IMR-90 (cell line): ENCODE results near the gene PHF19. TPM values are rescaled to one million over a fixed set of nuclear protein-coding genes. Genes with fewer than 3 reads are reported as not detected.

Source experiments
- ATAC-seq: fragments of 200-7000 bp; cut with Tn5 transposase; 2 replicates; pipeline ENCODE4 v1.9.1; 2020; ENCODE audit warnings: low read depth, mild to moderate bottlenecking, moderate library complexity
- BruUV-seq: library from RNA; stranded (reverse); fragments of 400-500 nt; replicated peaks from 2 replicates; lab custom pipeline; 2021; lab: Mats Ljungman, UMichigan
- CTCF ChIA-PET: fragments of 300-600 bp; formaldehyde crosslinking; extraction: SDS; loops from one replicate; lab custom pipeline; 2021; ENCODE audit warnings: antibody characterized with exemption; lab: Yijun Ruan, JAX
- POLR2A ChIA-PET: fragments of 300-600 bp; sonication (Branson Sonifier 250); formaldehyde crosslinking; loops from one replicate; lab custom pipeline; 2022; ENCODE audit warnings: antibody characterized with exemption; ENCODE audit not compliant: unreplicated experiment; lab: Charles Lee
- DNase-seq: peaks from one replicate; pipeline ENCODE4 v3.0.0; 2013
- H2AFZ ChIP-seq: replicated peaks from 2 replicates; pipeline ENCODE3; 2013; ENCODE audit warnings: low read length, mild to moderate bottlenecking; ENCODE audit not compliant: poor library complexity
- H2AK5ac ChIP-seq: 2 replicates; pipeline ENCODE4 v1.6.1; 2013; ENCODE audit warnings: low read depth, low read length, inconsistent platforms
- H2AK9ac ChIP-seq: replicated peaks from 2 replicates; pipeline ENCODE3; 2013; ENCODE audit warnings: mild to moderate bottlenecking, low read depth, low read length, moderate library complexity; ENCODE audit not compliant: poor library complexity
- H2BK120ac ChIP-seq: 2 replicates; pipeline ENCODE4 v1.6.1; 2013; ENCODE audit warnings: low read depth, low read length, inconsistent platforms
- H2BK15ac ChIP-seq: 3 replicates; pipeline ENCODE4 v1.6.1; 2013; ENCODE audit warnings: low read depth, low read length, inconsistent platforms
- H2BK20ac ChIP-seq: 2 replicates; pipeline ENCODE4 v1.6.1; 2013; ENCODE audit warnings: low read depth, mild to moderate bottlenecking, inconsistent platforms, low read length, moderate library complexity
- H2BK5ac ChIP-seq: 2 replicates; pipeline ENCODE4 v1.6.1; 2013; ENCODE audit warnings: mild to moderate bottlenecking, low read depth, low read length, inconsistent platforms; ENCODE audit not compliant: poor library complexity, severe bottlenecking
- H3K14ac ChIP-seq: replicated peaks from 2 replicates; pipeline ENCODE4 v1.6.1; 2013; ENCODE audit warnings: low read depth, low read length, inconsistent platforms
- H3K18ac ChIP-seq: 2 replicates; pipeline ENCODE4 v1.6.1; 2013; ENCODE audit warnings: low read depth, low read length, control low read depth
- H3K23ac ChIP-seq: 2 replicates; pipeline ENCODE4 v1.6.1; 2013; ENCODE audit warnings: low read depth, low read length, inconsistent platforms
- H3K27ac ChIP-seq: 2 replicates; pipeline ENCODE4 v1.5.1; 2013; ENCODE audit warnings: mild to moderate bottlenecking, control low read depth, low read length; ENCODE audit not compliant: insufficient read depth
- H3K27me3 ChIP-seq: 2 replicates; pipeline ENCODE4 v1.6.1; 2013; ENCODE audit warnings: low read length; ENCODE audit not compliant: control insufficient read depth, insufficient read depth
- H3K36me3 ChIP-seq: 2 replicates; pipeline ENCODE4 v1.6.1; 2013; ENCODE audit warnings: low read length, mixed read lengths; ENCODE audit not compliant: control insufficient read depth, insufficient read depth
- H3K4ac ChIP-seq: 2 replicates; pipeline ENCODE4 v1.6.1; 2013; ENCODE audit warnings: low read depth, low read length, inconsistent platforms
- H3K4me1 ChIP-seq: 2 replicates; pipeline ENCODE4 v1.6.1; 2013; ENCODE audit warnings: low read length, mixed read lengths; ENCODE audit not compliant: control insufficient read depth, insufficient read depth
- H3K4me2 ChIP-seq: 2 replicates; pipeline ENCODE4 v1.6.1; 2013; ENCODE audit warnings: low read depth, mild to moderate bottlenecking, control low read depth, low read length, moderate library complexity
- H3K4me3 ChIP-seq: 2 replicates; pipeline ENCODE4 v1.5.1; 2013; ENCODE audit warnings: low read depth, mild to moderate bottlenecking, control low read depth, low read length, moderate library complexity; ENCODE audit not compliant: insufficient read depth
- H3K56ac ChIP-seq: 2 replicates; pipeline ENCODE4 v1.6.1; 2013; ENCODE audit warnings: low read length, inconsistent platforms; ENCODE audit not compliant: insufficient read depth; ENCODE audit errors: extremely low read depth
- H3K79me1 ChIP-seq, 2 experiments: 2 replicates each; pipeline ENCODE4 v1.6.1; 2013; ENCODE audit warnings: low read length in 2 of 2, inconsistent platforms in 1 of 2, low read depth in 1 of 2
- H3K9ac ChIP-seq: 2 replicates; pipeline ENCODE4 v1.6.1; 2013; ENCODE audit warnings: low read depth, low read length, control low read depth
- H3K9me1 ChIP-seq: 2 replicates; pipeline ENCODE4 v1.6.1; 2013; ENCODE audit warnings: low read length, inconsistent platforms; ENCODE audit not compliant: insufficient read depth
- H3K9me3 ChIP-seq: 2 replicates; pipeline ENCODE4 v1.6.1; 2013; ENCODE audit warnings: low read length; ENCODE audit not compliant: control insufficient read depth, insufficient read depth
- H4K20me1 ChIP-seq: 2 replicates; pipeline ENCODE4 v1.6.1; 2013; ENCODE audit warnings: low read length, inconsistent platforms; ENCODE audit not compliant: insufficient read depth
- H4K5ac ChIP-seq: 2 replicates; pipeline ENCODE4 v1.6.1; 2013; ENCODE audit warnings: mild to moderate bottlenecking, low read depth, low read length, control low read depth
- H4K8ac ChIP-seq, 2 experiments: 2 replicates each; pipeline ENCODE4 v1.6.1; 2013; ENCODE audit warnings: low read depth in 2 of 2, low read length in 2 of 2, control low read depth in 1 of 2, inconsistent platforms in 1 of 2
- H4K91ac ChIP-seq: 2 replicates; pipeline ENCODE4 v1.6.1; 2013; ENCODE audit warnings: low read depth, low read length, inconsistent platforms; ENCODE audit not compliant: insufficient read depth
- BHLHE40 ChIP-seq: fragments of 150-350 bp; IDR thresholded peaks from 2 replicates; pipeline ENCODE4 v1.6.1; 2016; ENCODE audit warnings: mild to moderate bottlenecking, low read depth, low read length
- CEBPB ChIP-seq: IDR thresholded peaks from 2 replicates; pipeline ENCODE4 v1.6.1; 2012; ENCODE audit warnings: low read depth, low read length, improper control_type of control experiment
- CHD1 ChIP-seq: IDR thresholded peaks from 2 replicates; pipeline ENCODE4 v1.6.1; 2012; ENCODE audit warnings: low read depth, low read length, improper control_type of control experiment
- FOS ChIP-seq: fragments of 150-350 bp; IDR thresholded peaks from 2 replicates; pipeline ENCODE4 v1.6.1; 2016; ENCODE audit warnings: low read depth, low read length
- MAZ ChIP-seq: IDR thresholded peaks from 2 replicates; pipeline ENCODE4 v1.6.1; 2012; ENCODE audit warnings: low read depth, mild to moderate bottlenecking, low read length, improper control_type of control experiment, moderate library complexity, borderline replicate concordance
- RAD21 ChIP-seq: IDR thresholded peaks from 2 replicates; pipeline ENCODE4 v1.6.1; 2012; ENCODE audit warnings: low read length, improper control_type of control experiment
- RCOR1 ChIP-seq: IDR thresholded peaks from 2 replicates; pipeline ENCODE4 v1.6.1; 2012; ENCODE audit warnings: mild to moderate bottlenecking, low read length, improper control_type of control experiment; ENCODE audit not compliant: insufficient replicate concordance
- SMC3 ChIP-seq: fragments of 150-350 bp; IDR thresholded peaks from 2 replicates; pipeline ENCODE4 v1.6.1; 2016; ENCODE audit warnings: low read depth, mild to moderate bottlenecking, antibody characterized with exemption, low read length, moderate library complexity
- USF2 ChIP-seq: fragments of 150-350 bp; IDR thresholded peaks from 2 replicates; pipeline ENCODE4 v1.6.1; 2017; ENCODE audit warnings: mild to moderate bottlenecking, antibody characterized with exemption, low read length, low read depth
- WGBS, 2 experiments: methylation state at CpG; one replicate each; pipeline versions ENCODE4 v1.1.5 to v1.1.7; 2013; ENCODE audit warnings: missing lambda C conversion rate in 2 of 2; ENCODE audit not compliant: insufficient read length in 1 of 2; ENCODE audit errors: extremely low coverage in 2 of 2; 5-methylcytosine and 5-hydroxymethylcytosine counted together
- dilution Hi-C: fragments of 300-500 bp; cut with HindIII; formaldehyde crosslinking; loops from one replicate; pipeline ENCODE4 v1.14.3; 2018; ENCODE audit warnings: low sequenced_read_pairs; ENCODE audit not compliant: unreplicated experiment
- in situ Hi-C: fragments of 300-500 bp; cut with MboI; formaldehyde crosslinking; loops from 3 replicates; pipeline ENCODE4 v1.14.3; 2019; ENCODE audit warnings: low sequenced_read_pairs, inconsistent platforms, mixed read lengths
- intact Hi-C: fragments of 100-400 bp; cut with micrococcal nuclease; formaldehyde crosslinking; loops from 2 replicates; pipeline ENCODE4 v1.10.0; 2022
- polyA plus RNA-seq, 3 experiments: library from polyadenylated mRNA; depleted of rRNA; stranded (reverse); fragments of >200 nt; gene quantifications; 2 replicates each; pipeline ENCODE4 v1.2.3, GENCODE V29; 2012; ENCODE audit warnings: low replicate concordance in 1 of 3
- total RNA-seq: library from RNA; depleted of rRNA; stranded (reverse); fragments of >200 nt; gene quantifications from 2 replicates; pipeline ENCODE4 v1.2.3, GENCODE V29; 2012
- TF ChIP-seq, protein P1 (sequence below): conservative IDR thresholded peaks from 2 replicates; pipeline ENCODE4 v1.5.1; 2012; ENCODE audit warnings: mild to moderate bottlenecking, low read depth, low read length, improper control_type of control experiment

The PHF19 gene
- total and polyA plus RNA-seq, 2 of the 4 experiments (the other 2 are of a cell fraction): 37.6 to 55.6 TPM

DNA sequence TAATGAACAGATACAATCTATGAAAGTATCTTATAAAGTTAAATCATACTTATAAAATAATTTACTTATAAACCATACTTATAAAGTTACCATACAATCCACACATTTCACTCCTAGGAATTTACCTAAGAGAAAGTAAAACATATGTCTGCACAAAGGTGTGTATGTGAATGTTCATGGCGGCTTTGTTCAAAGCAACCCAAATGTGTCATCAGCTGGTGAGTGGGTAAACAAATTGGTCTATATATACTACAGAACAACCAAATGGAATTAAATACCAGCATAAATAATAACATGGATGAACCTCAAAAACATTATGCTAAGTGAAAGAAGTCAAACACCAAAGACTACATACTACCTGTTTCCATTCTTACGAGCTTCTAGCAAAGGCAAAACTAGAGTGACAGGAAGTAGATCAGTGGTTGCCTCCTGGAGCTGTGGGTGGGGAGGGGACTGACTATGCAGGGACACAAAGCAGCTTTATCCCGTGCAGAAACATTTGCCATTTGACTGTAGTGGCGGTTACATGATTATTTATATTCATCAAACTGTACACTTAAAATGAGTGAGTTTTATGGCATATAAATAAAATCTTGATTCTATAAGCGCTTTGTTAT lies 39.0 kb upstream of the PHF19 start:
- no peak overlapping the region for H3K9ac ChIP-seq
- no peak overlapping the region; the same call in 1 of the 2 replicates for H3K14ac ChIP-seq
- H4K5ac ChIP-seq: no peak overlapping the region
- POLR2A ChIA-PET: no interaction called here
- no peak overlapping the region for H2BK20ac ChIP-seq
- in situ Hi-C loops: no loop called here
- H4K8ac ChIP-seq: no peak overlapping the region
- no peaks in the 10 kb centered on the region for H3K27me3 ChIP-seq
- no TSS peak for BruUV-seq
- peaks cover 16% of the 10 kb centered on the region for H3K4me1 ChIP-seq
- H2AK5ac ChIP-seq: no peak overlapping the region
- no peak overlapping the region for H3K4ac ChIP-seq
- no peak for DNase-seq
- H3K4me2 ChIP-seq: no peak overlapping the region
- no peak overlapping the region for H3K4me3 ChIP-seq
- H4K20me1 ChIP-seq: no peaks in the 10 kb centered on the region
- peaks cover 0 to 17% of the 10 kb centered on the region in 2 experiments; a peak in 2 of 4 replicates for H3K79me1 ChIP-seq
- ATAC-seq: no peak
- no peak for TF ChIP-seq FOS
- no peak for TF ChIP-seq RCOR1
- TF ChIP-seq CHD1: no peak
- no peak for TF ChIP-seq USF2
- TF ChIP-seq MAZ: no peak
- TF ChIP-seq RAD21: no peak
- TF ChIP-seq BHLHE40: no peak
- TF ChIP-seq SMC3: no peak
- no peak for TF ChIP-seq CEBPB
- TF ChIP-seq, protein P1, sequence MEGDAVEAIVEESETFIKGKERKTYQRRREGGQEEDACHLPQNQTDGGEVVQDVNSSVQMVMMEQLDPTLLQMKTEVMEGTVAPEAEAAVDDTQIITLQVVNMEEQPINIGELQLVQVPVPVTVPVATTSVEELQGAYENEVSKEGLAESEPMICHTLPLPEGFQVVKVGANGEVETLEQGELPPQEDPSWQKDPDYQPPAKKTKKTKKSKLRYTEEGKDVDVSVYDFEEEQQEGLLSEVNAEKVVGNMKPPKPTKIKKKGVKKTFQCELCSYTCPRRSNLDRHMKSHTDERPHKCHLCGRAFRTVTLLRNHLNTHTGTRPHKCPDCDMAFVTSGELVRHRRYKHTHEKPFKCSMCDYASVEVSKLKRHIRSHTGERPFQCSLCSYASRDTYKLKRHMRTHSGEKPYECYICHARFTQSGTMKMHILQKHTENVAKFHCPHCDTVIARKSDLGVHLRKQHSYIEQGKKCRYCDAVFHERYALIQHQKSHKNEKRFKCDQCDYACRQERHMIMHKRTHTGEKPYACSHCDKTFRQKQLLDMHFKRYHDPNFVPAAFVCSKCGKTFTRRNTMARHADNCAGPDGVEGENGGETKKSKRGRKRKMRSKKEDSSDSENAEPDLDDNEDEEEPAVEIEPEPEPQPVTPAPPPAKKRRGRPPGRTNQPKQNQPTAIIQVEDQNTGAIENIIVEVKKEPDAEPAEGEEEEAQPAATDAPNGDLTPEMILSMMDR: no peak
- H3K27ac ChIP-seq: no peak overlapping the region
- peaks cover 4% of the 10 kb centered on the region; the same call in 1 of the 2 replicates for H3K36me3 ChIP-seq
- H2AK9ac ChIP-seq: no peak overlapping the region
- H3K9me1 ChIP-seq: peaks cover 14% of the 10 kb centered on the region
- no peak overlapping the region for H2BK15ac ChIP-seq
- H3K9me3 ChIP-seq: 0 out of 2 replicates have a peak, but pooled peaks cover 2% of the 10 kb centered on the region
- no peak overlapping the region for H3K23ac ChIP-seq
- H4K91ac ChIP-seq: no peak overlapping the region
- intact Hi-C loops: no loop called here
- no peak overlapping the region for H2BK5ac ChIP-seq
- H3K18ac ChIP-seq: no peak overlapping the region
- CTCF ChIA-PET: interaction anchor here (1.4 kb wide), 1 partner anchor 30 kb away, joined by 5 read pairs; no protein-coding TSS in a partner anchor
- H2BK120ac ChIP-seq: no peak overlapping the region
- H2AFZ ChIP-seq: no peak overlapping the region
- H3K56ac ChIP-seq: no peak overlapping the region
- WGBS, 2 experiments: no CpG with 5 or more reads among the region's 5 CpGs
- dilution Hi-C loops: no loop called here
